GM19099 (cell line): ENCODE results near the gene PRPF18.

Source experiments
- POLR2A ChIP-seq: IDR thresholded peaks from 3 replicates; pipeline ENCODE4 v1.6.1; 2011; ENCODE audit warnings: low read depth; ENCODE audit not compliant: insufficient read length; ENCODE audit errors: extremely low read depth

The PRPF18 gene

GRCh38 chr10:13586676-13587355 is at the start of gene PRPF18:
TSS of gene PRPF18 (plus strand) at chr10:13586965. CDS start at chr10:13587087, 122 bp downstream.
- peak; percentile 87 for TF ChIP-seq POLR2A

GRCh38 chr10:13542533-13542932 is 44.2 kb upstream of the PRPF18 start:
- TF ChIP-seq POLR2A = no peak

GRCh38 chr10:13550802-13551201 is 36.0 kb upstream of the PRPF18 start:
- TF ChIP-seq POLR2A = no peak

- TF ChIP-seq POLR2A = no peak
These were observed 30.8 kb upstream of the PRPF18 start for GRCh38 chr10:13555884-13556510.

GRCh38 chr10:13559124-13559700 is 27.6 kb upstream of the PRPF18 start:
- no peak for TF ChIP-seq POLR2A

GRCh38 chr10:13560597-13560996 is 26.2 kb upstream of the PRPF18 start:
- no peak for TF ChIP-seq POLR2A

GRCh38 chr10:13563481-13564445 is 23.0 kb upstream of the PRPF18 start:
- TF ChIP-seq POLR2A = no peak

- no peak for TF ChIP-seq POLR2A
These were observed 22.2 kb upstream of the PRPF18 start for GRCh38 chr10:13564576-13564975.

GRCh38 chr10:13567030-13567429 is 19.7 kb upstream of the PRPF18 start:
- TF ChIP-seq POLR2A = no peak

- no peak for TF ChIP-seq POLR2A
These were observed 15.2 kb upstream of the PRPF18 start for GRCh38 chr10:13571541-13571940.

- no peak for TF ChIP-seq POLR2A
These were observed 12.8 kb upstream of the PRPF18 start for GRCh38 chr10:13573960-13574359.

- TF ChIP-seq POLR2A = no peak
These were observed 1.5 kb upstream of the PRPF18 start for GRCh38 chr10:13585195-13585751.

- TF ChIP-seq POLR2A = no peak
These were observed 822 bp upstream of the PRPF18 start for GRCh38 chr10:13585943-13586342.

GRCh38 chr10:13587391-13587790 is 626 bp downstream of the PRPF18 start:
- TF ChIP-seq POLR2A = no peak

GRCh38 chr10:13589316-13589715 is 2.6 kb downstream of the PRPF18 start:
- no peak for TF ChIP-seq POLR2A
